Measurements from ENCODE around the gene P3H3.
A peak's percentile ranks its signal among the peaks of the same experiment; 100 is the strongest.

Gene P3H3

DNA sequence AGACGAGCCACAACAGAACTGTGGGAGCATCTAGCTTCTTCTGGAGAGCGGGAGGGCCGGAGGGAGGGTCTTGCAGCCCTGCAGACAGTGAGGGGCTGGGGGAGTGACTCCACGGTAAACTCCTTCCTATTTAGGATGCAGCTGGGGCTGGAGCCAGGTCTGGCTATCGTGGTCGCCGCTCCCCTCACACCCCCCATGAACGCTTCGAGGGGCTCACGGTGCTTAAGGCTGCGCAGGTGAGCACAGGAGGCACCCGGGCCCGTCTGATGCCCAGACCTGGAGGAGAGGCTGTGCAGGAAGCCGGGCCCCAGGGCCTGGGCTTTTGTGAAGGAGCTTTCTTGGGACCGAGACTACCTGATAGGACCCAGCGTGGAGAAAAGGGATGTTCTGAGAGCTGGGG lies 8.6 kb downstream of the P3H3 start:
- Mint-ChIP-seq H3K27ac (no peak overlapping the region), H3K4me3 (no peak overlapping the region), H3K36me3 (ENCODE audit: insufficient read depth) (peaks cover 3% of the 10 kb centered on the region), H3K27me3 (peaks cover 0 to 1% of the 10 kb centered on the region in 2 donors), H3K4me1 (ENCODE audit: low read depth in 2 of 2) (peaks cover 0 to 3% of the 10 kb centered on the region in 2 donors), H3K9me3 (no peaks in the 10 kb centered on the region)
- no peak for ATAC-seq (replicated peaks)
- DNase-seq = no peak

DNA sequence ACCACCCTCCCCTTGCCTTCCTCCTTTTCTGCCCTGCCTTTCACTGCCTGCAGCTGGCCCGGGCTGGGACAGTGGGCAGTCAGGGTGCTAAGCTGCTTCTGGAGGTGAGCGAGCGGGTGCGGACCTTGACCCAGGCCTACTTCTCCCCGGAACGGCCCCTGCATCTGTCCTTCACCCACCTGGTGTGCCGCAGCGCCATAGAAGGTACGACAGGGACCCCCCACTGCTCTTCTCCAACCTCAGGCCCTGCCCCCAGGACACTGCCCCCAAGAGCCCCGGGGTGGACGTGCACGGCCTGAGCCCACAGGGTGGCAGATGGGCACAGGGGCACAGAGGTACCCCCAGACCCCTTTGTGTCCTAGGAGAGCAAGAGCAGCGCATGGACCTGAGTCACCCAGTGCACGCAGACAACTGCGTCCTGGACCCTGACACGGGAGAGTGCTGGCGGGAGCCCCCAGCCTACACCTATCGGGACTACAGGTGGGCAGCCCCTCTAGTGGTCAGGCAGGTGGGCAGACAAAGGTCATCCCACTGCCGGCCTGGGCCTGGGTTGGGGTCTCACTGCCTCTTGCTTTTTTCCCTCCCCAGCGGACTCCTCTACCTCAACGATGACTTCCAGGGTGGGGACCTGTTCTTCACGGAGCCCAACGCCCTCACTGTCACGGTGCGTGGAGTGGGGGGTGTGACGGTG lies 9.3 kb downstream of the P3H3 start:
- H3K4me1 Mint-ChIP-seq (ENCODE audit: low read depth in 2 of 2) = peaks cover 0 to 3% of the 10 kb centered on the region in 2 donors
- no peaks in the 10 kb centered on the region for H3K9me3 Mint-ChIP-seq
- H3K27me3 Mint-ChIP-seq = no peaks in the 10 kb centered on the region
- ATAC-seq (replicated peaks) (no peak), DNase-seq (no peak)
- peaks cover 3% of the 10 kb centered on the region for H3K36me3 Mint-ChIP-seq (ENCODE audit: insufficient read depth)
- H3K4me3 Mint-ChIP-seq = no peak overlapping the region
- no peak overlapping the region for H3K27ac Mint-ChIP-seq

DNA sequence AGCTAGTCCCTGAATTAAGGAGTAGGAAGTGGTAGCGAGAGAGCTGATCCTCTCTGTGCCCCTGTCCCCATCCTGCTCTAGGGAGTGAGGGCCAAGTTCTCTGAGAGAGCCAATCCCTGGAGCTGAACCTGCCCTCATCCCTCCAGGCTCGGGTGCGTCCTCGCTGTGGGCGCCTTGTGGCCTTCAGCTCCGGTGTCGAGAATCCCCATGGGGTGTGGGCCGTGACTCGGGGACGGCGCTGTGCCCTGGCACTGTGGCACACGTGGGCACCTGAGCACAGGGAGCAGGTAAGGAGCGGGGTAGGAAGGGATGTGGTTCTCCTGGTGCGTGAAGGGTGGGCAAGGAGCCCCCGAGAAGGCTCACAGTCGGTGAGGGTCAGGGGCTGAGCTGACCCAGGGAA lies 10.6 kb downstream of the P3H3 start:
- DNase-seq = no peak
- H3K27me3 Mint-ChIP-seq = no peaks in the 10 kb centered on the region
- H3K36me3 Mint-ChIP-seq (ENCODE audit: insufficient read depth) = peaks cover 3% of the 10 kb centered on the region
- H3K4me3 Mint-ChIP-seq = no peak overlapping the region
- no peak overlapping the region for H3K27ac Mint-ChIP-seq
- no peaks in the 10 kb centered on the region for H3K9me3 Mint-ChIP-seq
- H3K4me1 Mint-ChIP-seq (ENCODE audit: low read depth in 2 of 2) = peaks cover 0 to 3% of the 10 kb centered on the region in 2 donors
- ATAC-seq (replicated peaks) = no peak

DNA sequence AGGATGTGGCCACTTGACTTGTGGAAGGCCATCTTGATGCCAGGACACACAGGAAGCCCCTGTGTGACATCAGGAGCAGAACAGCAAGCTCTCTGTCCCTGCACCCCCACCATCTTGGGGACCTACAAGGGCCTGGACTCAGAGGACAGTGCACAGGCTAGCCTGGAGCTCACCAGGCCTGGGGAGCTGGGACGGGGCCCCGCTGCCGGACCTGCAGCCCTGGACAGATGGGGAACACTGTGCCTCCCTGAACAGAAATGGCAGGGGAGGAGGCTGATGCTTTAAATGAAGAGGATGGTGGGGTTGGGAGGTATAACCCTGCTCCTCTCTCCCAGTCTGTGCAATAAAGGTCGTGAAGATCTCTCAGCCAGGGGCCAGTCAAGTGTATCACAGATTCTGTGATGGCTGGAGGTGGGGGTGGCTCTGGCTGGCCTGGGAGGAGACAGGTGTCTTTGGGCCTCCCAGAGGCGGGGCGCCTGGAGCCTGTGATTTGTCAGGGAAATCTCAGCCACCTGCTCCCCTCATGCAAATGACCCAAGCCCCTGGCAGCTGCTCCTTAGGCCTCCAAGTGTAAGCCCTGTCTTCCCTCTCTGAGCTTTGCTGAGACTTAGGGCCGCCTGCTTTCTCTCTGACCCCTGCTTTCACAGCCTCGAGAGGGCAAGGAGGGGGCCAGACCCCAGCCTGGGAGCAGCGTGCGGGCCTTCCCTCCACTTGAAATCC lies 11.4 kb downstream of the P3H3 start:
- H3K4me3 Mint-ChIP-seq = no peak overlapping the region
- no peaks in the 10 kb centered on the region for H3K27me3 Mint-ChIP-seq
- no peak for ATAC-seq (replicated peaks)
- H3K27ac Mint-ChIP-seq = no peak overlapping the region
- H3K4me1 Mint-ChIP-seq (ENCODE audit: low read depth in 2 of 2) = peaks cover 0 to 3% of the 10 kb centered on the region in 2 donors
- no peak for DNase-seq
- peaks cover 3% of the 10 kb centered on the region for H3K36me3 Mint-ChIP-seq (ENCODE audit: insufficient read depth)
- H3K9me3 Mint-ChIP-seq = no peaks in the 10 kb centered on the region

DNA sequence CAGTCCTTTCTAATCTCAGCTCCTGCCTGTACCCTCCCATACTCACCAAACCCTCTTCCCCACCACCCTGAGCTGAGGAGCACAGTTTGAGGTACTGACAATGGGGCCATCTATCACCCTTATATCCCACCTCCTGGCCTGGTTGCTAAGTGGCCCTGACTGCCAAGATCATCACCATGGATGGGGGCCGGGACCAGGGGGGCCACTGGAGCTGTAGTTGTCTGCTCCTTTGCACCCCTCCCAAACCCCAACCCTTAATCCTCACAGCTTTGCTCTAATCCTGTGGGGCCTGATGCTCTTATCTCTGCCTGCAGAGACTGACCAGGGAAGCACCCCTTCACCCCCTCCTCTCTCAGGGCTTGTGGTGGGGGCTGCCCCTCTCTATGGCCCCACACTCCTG lies 12.1 kb downstream of the P3H3 start:
- peaks cover 3% of the 10 kb centered on the region for H3K36me3 Mint-ChIP-seq (ENCODE audit: insufficient read depth)
- no peaks in the 10 kb centered on the region for H3K9me3 Mint-ChIP-seq
- H3K4me1 Mint-ChIP-seq (ENCODE audit: low read depth in 2 of 2) = peaks cover 0 to 3% of the 10 kb centered on the region in 2 donors
- no peak overlapping the region for H3K4me3 Mint-ChIP-seq
- no peak for ATAC-seq (replicated peaks)
- DNase-seq = no peak
- no peak overlapping the region for H3K27ac Mint-ChIP-seq
- no peaks in the 10 kb centered on the region for H3K27me3 Mint-ChIP-seq

DNA sequence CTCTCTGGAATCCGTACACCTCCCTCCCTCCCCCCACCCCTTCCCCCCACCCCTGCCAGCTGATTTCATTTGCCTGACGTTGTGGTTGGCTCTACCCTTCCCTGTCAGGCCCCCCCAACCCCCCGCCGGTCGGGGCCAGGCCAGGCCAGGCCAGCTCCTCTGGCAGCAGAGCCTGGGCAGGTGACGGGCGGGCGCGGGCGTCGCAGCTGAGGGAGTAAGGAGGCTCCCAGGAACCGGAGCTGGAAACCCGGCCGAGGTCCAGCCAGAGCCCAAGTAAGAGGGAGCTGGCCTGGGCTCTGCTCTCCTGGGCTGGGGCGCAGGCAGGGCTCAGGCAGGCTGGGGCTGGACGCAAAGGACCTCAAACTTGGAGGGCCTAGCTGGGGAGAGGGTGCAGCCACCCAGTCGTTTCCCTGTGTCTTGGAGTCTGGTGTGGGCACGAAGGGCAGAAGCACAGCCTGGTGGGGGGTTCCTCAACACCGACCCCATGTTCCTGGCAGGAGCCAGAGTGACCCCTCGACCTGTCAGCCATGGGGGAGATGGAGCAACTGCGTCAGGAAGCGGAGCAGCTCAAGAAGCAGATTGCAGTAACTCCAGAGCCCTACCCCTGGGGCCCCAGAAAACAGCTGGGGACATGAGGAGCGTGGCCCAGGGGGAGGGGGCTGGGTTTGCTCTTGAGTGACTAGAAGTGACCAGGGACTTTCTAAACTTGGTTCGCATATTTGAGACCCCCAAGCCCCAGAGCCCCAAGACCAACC lies 12.7 kb downstream of the P3H3 start, which contains the start of gene GNB3:
Gene GNB3, plus strand, starts transcription at position 165 of the 755 bp plus-strand sequence. Its CDS starts 363 bp downstream, at position 528.
- no peak within 1 kb of the TSS for H3K27ac Mint-ChIP-seq
- ATAC-seq (replicated peaks) (no peak), DNase-seq (no peak)
- H3K4me3 Mint-ChIP-seq = no peak within 1 kb of the TSS
- H3K4me1 Mint-ChIP-seq (ENCODE audit: low read depth in 2 of 2) = no peaks in the 10 kb centered on the region
- H3K27me3 Mint-ChIP-seq = no peaks in the 10 kb centered on the region
- no peaks in the 10 kb centered on the region for H3K9me3 Mint-ChIP-seq
- peaks cover 3% of the 10 kb centered on the region for H3K36me3 Mint-ChIP-seq (ENCODE audit: insufficient read depth)

DNA sequence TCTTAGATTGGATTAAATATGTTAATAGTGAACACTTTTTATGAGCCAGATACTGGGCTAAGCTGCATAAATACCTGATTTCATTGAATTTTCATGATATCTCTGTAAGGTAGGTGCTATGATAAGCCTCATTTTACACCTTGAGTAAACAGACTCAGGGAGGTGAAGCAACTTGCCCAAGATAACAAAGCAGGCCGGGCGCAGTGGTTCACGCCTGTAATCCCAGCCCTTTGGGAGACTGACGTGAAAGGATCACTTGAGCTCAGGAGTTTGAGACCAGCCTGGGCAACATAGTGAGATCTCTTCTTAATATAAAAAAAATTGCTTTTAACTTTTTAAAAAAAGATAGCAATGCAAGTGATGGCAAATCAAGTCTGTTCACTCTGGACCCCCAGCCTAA lies 13.9 kb downstream of the P3H3 start:
- no peaks in the 10 kb centered on the region for H3K27me3 Mint-ChIP-seq
- ATAC-seq (replicated peaks) (no peak), DNase-seq (no peak)
- no peak overlapping the region for H3K27ac Mint-ChIP-seq
- H3K36me3 Mint-ChIP-seq (ENCODE audit: insufficient read depth) = no peaks in the 10 kb centered on the region
- H3K9me3 Mint-ChIP-seq = no peaks in the 10 kb centered on the region
- no peak overlapping the region for H3K4me3 Mint-ChIP-seq
- H3K4me1 Mint-ChIP-seq (ENCODE audit: low read depth in 2 of 2) = no peaks in the 10 kb centered on the region

DNA sequence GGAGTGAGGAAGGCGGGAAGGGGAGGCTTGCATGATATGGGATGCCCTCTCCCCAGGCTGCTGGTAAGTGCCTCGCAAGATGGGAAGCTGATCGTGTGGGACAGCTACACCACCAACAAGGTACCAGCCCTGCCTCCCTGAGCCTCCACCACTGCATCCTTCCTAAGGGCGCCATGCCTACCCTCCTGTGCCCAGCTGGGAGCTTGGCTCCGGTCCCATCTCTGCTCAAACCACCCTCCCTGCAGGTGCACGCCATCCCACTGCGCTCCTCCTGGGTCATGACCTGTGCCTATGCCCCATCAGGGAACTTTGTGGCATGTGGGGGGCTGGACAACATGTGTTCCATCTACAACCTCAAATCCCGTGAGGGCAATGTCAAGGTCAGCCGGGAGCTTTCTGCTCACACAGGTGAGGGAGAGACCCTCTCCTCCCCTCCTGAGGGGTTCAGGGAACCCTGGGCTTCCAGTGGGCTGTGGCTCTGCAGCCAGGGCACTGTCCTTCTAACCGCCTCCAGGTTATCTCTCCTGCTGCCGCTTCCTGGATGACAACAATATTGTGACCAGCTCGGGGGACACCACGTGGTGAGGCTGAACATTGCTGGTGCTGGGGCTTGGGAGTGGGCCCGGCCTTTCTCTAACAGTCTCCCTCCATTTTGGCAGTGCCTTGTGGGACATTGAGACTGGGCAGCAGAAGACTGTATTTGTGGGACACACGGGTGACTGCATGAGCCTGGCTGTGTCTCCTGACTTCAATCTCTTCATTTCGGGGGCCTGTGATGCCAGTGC lies 15.1 kb downstream of the P3H3 start:
- DNase-seq = no peak

DNA sequence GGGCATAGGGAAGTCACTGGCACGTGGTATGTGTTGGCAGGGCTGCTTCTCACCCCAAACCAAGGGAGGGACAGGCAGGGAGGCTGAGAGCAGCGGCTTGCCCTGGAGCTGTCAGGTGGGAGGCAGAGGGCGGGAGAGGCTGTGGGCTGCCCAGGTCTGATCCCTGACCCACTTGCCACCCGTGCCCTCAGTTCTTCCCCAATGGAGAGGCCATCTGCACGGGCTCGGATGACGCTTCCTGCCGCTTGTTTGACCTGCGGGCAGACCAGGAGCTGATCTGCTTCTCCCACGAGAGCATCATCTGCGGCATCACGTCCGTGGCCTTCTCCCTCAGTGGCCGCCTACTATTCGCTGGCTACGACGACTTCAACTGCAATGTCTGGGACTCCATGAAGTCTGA lies 17.2 kb downstream of the P3H3 start:
- H3K36me3 Mint-ChIP-seq (ENCODE audit: insufficient read depth) = peaks cover 9% of the 10 kb centered on the region
- H3K27me3 Mint-ChIP-seq = no peaks in the 10 kb centered on the region
- peaks cover 2 to 4% of the 10 kb centered on the region in 2 donors for H3K4me1 Mint-ChIP-seq (ENCODE audit: low read depth in 2 of 2)
- no peak overlapping the region for H3K4me3 Mint-ChIP-seq
- H3K9me3 Mint-ChIP-seq = no peaks in the 10 kb centered on the region
- H3K27ac Mint-ChIP-seq = no peak overlapping the region
- DNase-seq (no peak), ATAC-seq (replicated peaks) (no peak)

More for the DNA sequence above, 15.1 kb downstream of the P3H3 start:
- no peaks in the 10 kb centered on the region for H3K36me3 Mint-ChIP-seq (ENCODE audit: insufficient read depth)
- H3K4me1 Mint-ChIP-seq (ENCODE audit: low read depth in 2 of 2) = no peaks in the 10 kb centered on the region
- no peaks in the 10 kb centered on the region for H3K27me3 Mint-ChIP-seq
- H3K9me3 Mint-ChIP-seq = no peaks in the 10 kb centered on the region
- no peak overlapping the region for H3K4me3 Mint-ChIP-seq
- H3K27ac Mint-ChIP-seq = no peak overlapping the region
- ATAC-seq (replicated peaks) = no peak

DNA sequence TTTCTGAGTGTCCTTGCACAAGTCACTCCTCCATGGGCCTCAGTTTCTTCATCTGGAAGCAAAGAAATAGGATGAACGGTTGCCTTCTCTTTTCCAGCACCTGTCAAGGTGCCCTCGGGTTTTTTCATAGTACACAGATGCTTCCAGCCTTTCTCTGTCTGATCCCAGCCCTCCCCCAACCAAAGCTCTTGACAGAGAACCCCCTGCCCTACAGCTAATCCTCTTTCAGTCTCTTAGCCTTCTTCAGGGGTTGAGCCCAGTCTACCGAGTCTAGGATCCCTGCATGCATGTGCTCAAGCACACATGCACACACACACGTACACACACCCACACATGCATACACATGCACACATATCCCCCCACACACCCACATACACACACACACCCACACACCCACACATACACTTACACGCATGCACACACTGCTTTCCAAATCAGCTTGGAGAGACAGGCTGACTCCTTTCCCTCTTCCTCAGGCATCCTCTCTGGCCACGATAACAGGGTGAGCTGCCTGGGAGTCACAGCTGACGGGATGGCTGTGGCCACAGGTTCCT lies 18.2 kb downstream of the P3H3 start:
- no peak overlapping the region for H3K27ac Mint-ChIP-seq
- H3K27me3 Mint-ChIP-seq = no peaks in the 10 kb centered on the region
- no peaks in the 10 kb centered on the region for H3K9me3 Mint-ChIP-seq
- ATAC-seq (replicated peaks) = no peak
- no peak for DNase-seq
- no peak overlapping the region for H3K4me3 Mint-ChIP-seq
- H3K36me3 Mint-ChIP-seq (ENCODE audit: insufficient read depth) = peaks cover 17% of the 10 kb centered on the region
- H3K4me1 Mint-ChIP-seq (ENCODE audit: low read depth in 2 of 2) = peaks cover 9% of the 10 kb centered on the region in 2 donors

DNA sequence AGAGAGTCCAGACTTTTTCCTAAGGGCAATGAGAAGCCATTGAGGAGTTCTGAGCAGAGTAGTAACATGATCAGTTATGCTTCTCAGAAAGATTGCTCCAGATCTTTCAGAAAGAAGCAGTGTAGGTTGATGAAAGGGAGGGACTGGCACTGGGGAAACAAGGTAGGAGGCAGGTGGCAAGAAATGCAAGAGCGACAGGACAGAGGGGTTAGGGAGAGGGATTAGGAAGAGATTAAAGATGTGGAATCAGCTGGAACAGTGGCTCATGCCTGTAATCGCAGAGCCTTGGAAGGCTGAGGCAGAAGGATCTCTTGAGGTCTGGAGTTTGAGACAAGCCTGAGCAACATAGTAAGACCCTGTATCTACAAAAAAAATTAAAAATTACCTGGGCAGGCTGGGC lies 19.5 kb downstream of the P3H3 start:
- Mint-ChIP-seq H3K9me3 (no peaks in the 10 kb centered on the region), H3K4me3 (no peak overlapping the region), H3K36me3 (ENCODE audit: insufficient read depth) (peaks cover 26% of the 10 kb centered on the region), H3K27me3 (no peaks in the 10 kb centered on the region), H3K4me1 (ENCODE audit: low read depth in 2 of 2) (peaks cover 12 to 13% of the 10 kb centered on the region in 2 donors), H3K27ac (no peak overlapping the region)
- ATAC-seq (replicated peaks) = no peak
- no peak for DNase-seq

DNA sequence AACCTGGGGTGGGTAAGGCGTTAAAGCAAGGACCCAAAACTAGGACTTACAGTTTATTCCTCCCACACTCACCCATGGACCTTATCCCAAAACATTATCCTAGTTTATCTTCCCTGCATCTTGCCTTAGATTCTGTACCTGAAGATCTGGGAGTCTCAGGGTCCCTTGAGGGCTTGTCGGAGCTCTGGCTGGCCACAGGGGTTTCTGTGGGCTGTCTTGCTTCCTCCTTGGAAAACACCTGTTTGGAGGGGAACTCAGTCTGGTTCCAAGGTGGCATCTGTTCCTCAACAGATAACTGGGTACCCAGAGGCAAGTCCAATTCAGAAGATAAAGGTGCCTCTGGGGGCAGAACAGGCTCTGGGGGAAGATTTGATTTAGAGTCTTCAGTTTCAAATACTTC lies 21.2 kb downstream of the P3H3 start:
- Mint-ChIP-seq H3K27ac (peak overlapping the region in 1 of 2 donors; percentile 5), H3K36me3 (ENCODE audit: insufficient read depth) (peaks cover 26% of the 10 kb centered on the region), H3K4me1 (ENCODE audit: low read depth in 2 of 2) (peaks cover 20 to 24% of the 10 kb centered on the region in 2 donors), H3K9me3 (no peaks in the 10 kb centered on the region), H3K27me3 (no peaks in the 10 kb centered on the region), H3K4me3 (no peak overlapping the region)
- DNase-seq (no peak), ATAC-seq (replicated peaks) (no peak)
